Measurements from ENCODE around the gene PDSS1.

PDSS1 gene

DNA sequence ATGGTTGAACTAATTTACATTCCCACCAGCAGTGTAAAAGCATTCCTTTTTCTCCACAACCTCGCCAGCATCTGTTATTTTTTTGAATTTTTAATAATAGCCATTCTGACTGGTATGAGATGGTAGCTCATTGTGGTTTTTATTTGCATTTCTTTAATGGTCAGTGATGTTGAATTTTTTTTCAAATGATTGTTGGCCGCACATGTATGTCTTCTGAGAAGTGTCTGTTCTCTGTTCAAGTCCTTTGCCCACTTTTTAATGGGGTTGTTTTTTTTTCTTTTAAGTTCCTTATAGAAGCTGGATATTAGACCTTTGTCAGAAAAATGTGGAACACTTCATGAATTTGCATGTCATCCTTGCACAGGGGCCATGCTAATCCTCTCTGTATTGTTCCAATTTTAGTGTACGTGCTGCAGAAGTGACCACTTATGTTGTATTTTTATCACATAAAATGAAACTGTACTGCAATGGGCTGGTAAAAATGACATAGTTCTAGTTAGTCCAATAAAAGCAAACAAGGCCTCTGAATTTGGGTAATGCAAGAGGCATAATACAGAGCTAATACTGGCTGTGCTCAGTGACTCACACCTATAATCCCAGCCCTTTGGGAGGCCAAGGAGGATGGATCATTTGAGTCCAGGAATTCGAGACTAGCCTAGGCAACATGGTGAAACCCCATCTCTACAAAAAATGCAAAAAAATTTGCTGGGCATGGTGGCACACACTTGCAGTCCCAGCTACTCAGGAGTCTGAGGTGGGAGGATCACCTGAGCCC is 92.9 kb downstream of the PDSS1 start:
- no peaks in the 10 kb centered on the region for H3K27me3 ChIP-seq
- H4K20me1 ChIP-seq: peaks cover 13% of the 10 kb centered on the region; the same call in 1 of the 2 replicates
- peaks cover 1% of the 10 kb centered on the region; the same call in 1 of the 2 replicates for H3K4me1 ChIP-seq
- peaks cover 69% of the 10 kb centered on the region for H3K9me3 ChIP-seq
- no peak for TF ChIP-seq Cebpa-rat (IDR thresholded peaks at IDR 0.05)
- no peak overlapping the region for H3K4me2 ChIP-seq
- no peak overlapping the region for H3K4me3 ChIP-seq
- H3K27ac ChIP-seq: no peak overlapping the region
- no peak overlapping the region for H3K9ac ChIP-seq
- H3K36me3 ChIP-seq: peaks cover 66% of the 10 kb centered on the region

- Histone ChIP-seq H3K27ac (no peak overlapping the region; the same call in 1 of the 2 replicates), H3K9me3 (peaks cover 76% of the 10 kb centered on the region), H3K4me3 (no peak overlapping the region), H3K9ac (no peak overlapping the region), H4K20me1 (no peaks in the 10 kb centered on the region), H3K27me3 (no peaks in the 10 kb centered on the region), H3K36me3 (peaks cover 61% of the 10 kb centered on the region), H3K4me2 (no peak overlapping the region), H3K4me1 (peaks cover 8% of the 10 kb centered on the region)
- TF ChIP-seq Cebpa-rat (IDR thresholded peaks at IDR 0.05): no peak
Measured at GRCh38 chr10:26792758-26793495, 95.4 kb downstream of the PDSS1 start.
